Mesenchymal stem cell (in vitro differentiated cells and primary cell): ENCODE measurements around the gene ARHGDIG.
A peak's percentile ranks its signal among the peaks of the same experiment; 100 is the strongest.

Experiments used
- DNase-seq: peaks from one replicate; pipeline ENCODE4 v3.0.0-alpha.2; 2013
- H2AFZ ChIP-seq: one replicate; pipeline ENCODE4 v1.6.1; 2013; ENCODE audit warnings: low read depth, mild to moderate bottlenecking, control low read depth, inconsistent platforms, low read length, moderate library complexity
- H2AK5ac ChIP-seq: 2 replicates; pipeline ENCODE4 v1.6.1; 2013; ENCODE audit warnings: low read length, moderate library complexity, mild to moderate bottlenecking, inconsistent platforms; ENCODE audit not compliant: severe bottlenecking
- H2BK120ac ChIP-seq: one replicate; pipeline ENCODE4 v1.6.1; 2013; ENCODE audit warnings: low read depth, mild to moderate bottlenecking, inconsistent platforms, low read length, moderate library complexity
- H2BK12ac ChIP-seq, 2 experiments: one replicate each; pipeline ENCODE4 v1.6.1; 2013; ENCODE audit warnings: inconsistent platforms in 2 of 2, low read length in 2 of 2, mild to moderate bottlenecking in 2 of 2, moderate library complexity in 2 of 2, control low read depth in 1 of 2
- H2BK15ac ChIP-seq: one replicate; pipeline ENCODE4 v1.6.1; 2013; ENCODE audit warnings: mild to moderate bottlenecking, low read depth, inconsistent platforms; ENCODE audit not compliant: poor library complexity, severe bottlenecking
- H2BK5ac ChIP-seq: 2 replicates; pipeline ENCODE4 v1.6.1; 2013; ENCODE audit warnings: low read depth, mild to moderate bottlenecking, low read length, control low read depth, inconsistent platforms; ENCODE audit not compliant: poor library complexity, severe bottlenecking
- H3K14ac ChIP-seq, 2 experiments: one replicate each; pipeline ENCODE4 v1.6.1; 2013; ENCODE audit warnings: inconsistent platforms in 2 of 2, low read length in 2 of 2, control low read depth in 1 of 2, mild to moderate bottlenecking in 1 of 2, moderate library complexity in 1 of 2
- H3K18ac ChIP-seq, 2 experiments: one replicate each; pipeline ENCODE4 v1.6.1; 2013; ENCODE audit warnings: inconsistent platforms in 2 of 2, low read length in 2 of 2, control low read depth in 1 of 2, low read depth in 1 of 2, mild to moderate bottlenecking in 1 of 2
- H3K23ac ChIP-seq, 2 experiments: one replicate each; pipeline ENCODE4 v1.6.1; 2013; ENCODE audit warnings: inconsistent platforms in 2 of 2, low read length in 2 of 2, mild to moderate bottlenecking in 2 of 2, moderate library complexity in 2 of 2, control low read depth in 1 of 2
- H3K27ac ChIP-seq: 2 replicates; pipeline ENCODE4 v1.5.1; 2013; ENCODE audit warnings: mild to moderate bottlenecking, moderate library complexity, low read length, control low read depth, inconsistent platforms; ENCODE audit not compliant: poor library complexity, severe bottlenecking
- H3K27me3 ChIP-seq, 2 experiments: 2 replicates each; pipeline versions ENCODE4 v1.6.1 to v1.7.0; 2013; ENCODE audit warnings: low read length in 2 of 2, mild to moderate bottlenecking in 2 of 2, moderate library complexity in 2 of 2, control low read depth in 1 of 2, inconsistent platforms in 1 of 2; ENCODE audit not compliant: control insufficient read depth in 1 of 2, insufficient read depth in 1 of 2
- H3K36me3 ChIP-seq, 2 experiments: 2 replicates each; pipeline versions ENCODE4 v1.6.1 to v1.7.0; 2013; ENCODE audit warnings: low read length in 2 of 2, control low read depth in 1 of 2, inconsistent platforms in 1 of 2, low read depth in 1 of 2, mild to moderate bottlenecking in 1 of 2; ENCODE audit not compliant: insufficient read depth in 2 of 2, control insufficient read depth in 1 of 2
- H3K4ac ChIP-seq, 2 experiments: one replicate each; pipeline ENCODE4 v1.6.1; 2013; ENCODE audit warnings: inconsistent platforms in 2 of 2, low read length in 2 of 2, mild to moderate bottlenecking in 2 of 2, moderate library complexity in 2 of 2, control low read depth in 1 of 2, low read depth in 1 of 2
- H3K4me1 ChIP-seq: 2 replicates; pipeline ENCODE4 v1.6.1; 2013; ENCODE audit warnings: low read depth, low read length, control low read depth; ENCODE audit not compliant: control insufficient read depth, insufficient read depth
- H3K4me2 ChIP-seq: 2 replicates; pipeline ENCODE4 v1.6.1; 2013; ENCODE audit warnings: low read length, mild to moderate bottlenecking, inconsistent platforms; ENCODE audit not compliant: poor library complexity, severe bottlenecking
- H3K4me3 ChIP-seq, 2 experiments: 2 replicates each; pipeline versions ENCODE4 v1.5.1 to v1.7.0; 2013; ENCODE audit warnings: low read length in 2 of 2, mild to moderate bottlenecking in 2 of 2, control low read depth in 1 of 2, low read depth in 1 of 2; ENCODE audit not compliant: insufficient read depth in 1 of 2
- H3K79me1 ChIP-seq: replicated peaks from 2 replicates; pipeline ENCODE4 v1.6.1; 2013; ENCODE audit warnings: mild to moderate bottlenecking, control low read depth, low read length, inconsistent platforms; ENCODE audit not compliant: poor library complexity, severe bottlenecking
- H3K9ac ChIP-seq: 2 replicates; pipeline ENCODE4 v1.7.0; 2013; ENCODE audit warnings: mild to moderate bottlenecking, low read length, moderate library complexity
- H3K9me3 ChIP-seq: 2 replicates; pipeline ENCODE4 v1.7.0; 2013; ENCODE audit warnings: mild to moderate bottlenecking, low read length; ENCODE audit not compliant: control insufficient read depth
- H4K8ac ChIP-seq: one replicate; pipeline ENCODE4 v1.6.1; 2013; ENCODE audit warnings: inconsistent platforms, mild to moderate bottlenecking, low read length, moderate library complexity
- H4K91ac ChIP-seq: one replicate; pipeline ENCODE4 v1.6.1; 2013; ENCODE audit warnings: mild to moderate bottlenecking, low read length, inconsistent platforms
- WGBS: methylation state at CpG from one replicate; pipeline ENCODE4 v1.1.7; 2013; ENCODE audit warnings: mixed read lengths; 5-methylcytosine and 5-hydroxymethylcytosine counted together

The ARHGDIG gene

DNA sequence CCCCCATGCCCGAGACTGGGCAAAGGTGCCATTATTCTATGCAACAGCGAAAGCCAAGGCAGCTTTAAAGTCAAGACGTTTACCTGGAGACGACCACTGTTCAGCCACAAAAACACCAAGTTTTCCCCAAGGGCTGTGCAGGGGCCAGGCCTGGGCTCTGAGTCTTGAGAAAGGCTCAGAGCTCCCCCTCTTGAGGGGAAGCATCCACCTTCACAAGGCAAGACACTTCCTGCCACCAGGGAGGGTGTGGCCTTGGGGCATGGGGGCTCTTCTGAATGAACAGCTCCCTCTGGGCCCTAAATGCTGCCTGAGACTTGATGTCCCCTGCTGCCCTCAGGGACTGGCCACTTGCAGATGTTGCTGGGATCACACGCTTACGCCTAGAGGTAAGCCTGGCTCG is 29.1 kb downstream of the ARHGDIG start:
- Histone ChIP-seq H2AFZ (no peak overlapping the region), H2AK5ac (no peak overlapping the region), H4K91ac (no peak overlapping the region), H3K79me1 (peaks cover 31% of the 10 kb centered on the region), H3K18ac (no peak overlapping the region), H3K9ac (no peak overlapping the region), H3K14ac (no peak overlapping the region), H2BK15ac (no peak overlapping the region), H3K9me3 (no peaks in the 10 kb centered on the region), H3K4ac (no peak overlapping the region), H3K23ac (no peak overlapping the region), H3K4me1 (no peaks in the 10 kb centered on the region), H4K8ac (no peak overlapping the region), H3K27me3 (no peaks in the 10 kb centered on the region), H3K36me3 (peaks cover 61 to 75% of the 10 kb centered on the region in 2 experiments), H3K27ac (no peak overlapping the region), H2BK12ac (no peak overlapping the region), H2BK5ac (no peak overlapping the region), H3K4me2 (no peak overlapping the region), H3K4me3 (no peak overlapping the region), H2BK120ac (no peak overlapping the region)
- WGBS, result 92% methylated on average over 7 of the region's 7 CpGs
- no peak for DNase-seq

GRCh38 chr16:311725-312124 is 31.3 kb downstream of the ARHGDIG start:
- Histone ChIP-seq H3K14ac (no peak overlapping the region), H4K8ac (no peak overlapping the region), H4K91ac (no peak overlapping the region), H3K27me3 (no peaks in the 10 kb centered on the region), H2BK15ac (no peak overlapping the region), H3K79me1 (peaks cover 29% of the 10 kb centered on the region), H3K36me3 (peaks cover 53 to 65% of the 10 kb centered on the region in 2 experiments), H2AK5ac (no peak overlapping the region), H3K27ac (no peak overlapping the region), H2BK120ac (no peak overlapping the region), H2AFZ (no peak overlapping the region), H3K9ac (no peak overlapping the region), H3K4ac (no peak overlapping the region), H3K4me3 (no peak overlapping the region), H2BK12ac (no peak overlapping the region), H3K9me3 (no peaks in the 10 kb centered on the region), H3K4me1 (no peaks in the 10 kb centered on the region), H2BK5ac (no peak overlapping the region), H3K18ac (no peak overlapping the region), H3K4me2 (no peak overlapping the region), H3K23ac (no peak overlapping the region)
- 97% methylated on average over 15 of the region's 15 CpGs for WGBS
- DNase-seq, result no peak

GRCh38 chr16:314351-314750 is 34.0 kb downstream of the ARHGDIG start:
- no peak overlapping the region for H2BK5ac ChIP-seq
- no peaks in the 10 kb centered on the region for H3K9me3 ChIP-seq

DNA sequence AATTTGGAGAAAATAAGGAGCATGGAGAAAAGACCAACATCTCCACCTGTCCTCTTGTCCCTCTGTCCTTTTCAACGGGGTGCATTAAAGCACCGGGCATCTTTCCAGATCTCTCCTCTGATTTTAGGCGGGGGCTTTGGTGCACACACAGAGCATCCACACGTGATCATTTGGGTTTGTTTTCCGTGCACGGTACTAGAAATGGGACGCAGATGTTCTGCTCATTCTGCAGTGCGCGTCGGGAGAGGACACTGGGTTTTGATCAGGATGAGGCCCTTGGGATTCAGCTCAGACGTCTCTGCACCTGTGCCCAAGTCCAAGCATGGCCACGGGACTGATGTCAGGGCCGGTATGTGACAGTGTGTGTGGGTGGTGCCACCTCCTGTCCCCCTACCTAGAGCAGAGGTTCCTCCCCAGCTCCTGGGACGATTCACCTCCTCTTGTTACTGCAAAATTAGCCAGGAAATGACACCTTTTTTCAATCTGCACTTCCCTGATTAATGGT is 34.5 kb downstream of the ARHGDIG start:
- Histone ChIP-seq H3K23ac (no peak overlapping the region), H3K4me2 (no peak overlapping the region), H2BK15ac (no peak overlapping the region), H3K18ac (no peak overlapping the region), H2BK120ac (no peak overlapping the region), H3K14ac (no peak overlapping the region), H3K9me3 (no peaks in the 10 kb centered on the region), H4K91ac (no peak overlapping the region), H3K27ac (no peak overlapping the region), H2BK12ac (no peak overlapping the region), H3K36me3 (peaks cover 43 to 67% of the 10 kb centered on the region in 2 experiments), H4K8ac (no peak overlapping the region), H3K79me1 (peaks cover 39% of the 10 kb centered on the region), H3K9ac (no peak overlapping the region), H2AK5ac (no peak overlapping the region), H3K4me3 (no peak overlapping the region), H3K4ac (no peak overlapping the region), H3K27me3 (no peaks in the 10 kb centered on the region), H2BK5ac (no peak overlapping the region), H3K4me1 (peaks cover 8% of the 10 kb centered on the region), H2AFZ (no peak overlapping the region)
- no peak for DNase-seq
- 96% methylated on average over 14 of the region's 14 CpGs for WGBS

More at GRCh38 chr16:314351-314750, 34.0 kb downstream of the ARHGDIG start:
- Histone ChIP-seq H3K23ac (no peak overlapping the region), H3K4ac (no peak overlapping the region), H2BK12ac (no peak overlapping the region), H3K27ac (no peak overlapping the region), H3K4me1 (peaks cover 8% of the 10 kb centered on the region), H3K4me3 (no peak overlapping the region), H3K79me1 (peaks cover 37% of the 10 kb centered on the region), H4K8ac (peak overlapping the region; percentile 22), H4K91ac (peak overlapping the region; percentile 29), H2BK120ac (no peak overlapping the region), H2BK15ac (no peak overlapping the region), H3K4me2 (no peak overlapping the region), H2AK5ac (no peak overlapping the region), H3K18ac (no peak overlapping the region), H3K27me3 (no peaks in the 10 kb centered on the region), H3K9ac (no peak overlapping the region), H3K36me3 (peaks cover 47 to 71% of the 10 kb centered on the region in 2 experiments), H2AFZ (no peak overlapping the region), H3K14ac (no peak overlapping the region)
- WGBS, result 96% methylated on average over 15 of the region's 16 CpGs
- DNase-seq, result no peak
